IMR-90 (cell line): ENCODE results near the gene NUP98.

Experiments
- BHLHE40 ChIP-seq: fragments of 150-350 bp; IDR thresholded peaks from 2 replicates; pipeline ENCODE4 v1.6.1; 2016; ENCODE audit warnings: mild to moderate bottlenecking, low read depth, low read length
- CTCF ChIP-seq: conservative IDR thresholded peaks from 2 replicates; pipeline ENCODE4 v1.5.1; 2012; ENCODE audit warnings: mild to moderate bottlenecking, low read depth, low read length, improper control_type of control experiment
- ELK1 ChIP-seq: fragments of 150-350 bp; IDR thresholded peaks from 2 replicates; pipeline ENCODE4 v1.6.1; 2016; ENCODE audit warnings: low read depth, mild to moderate bottlenecking, low read length, moderate library complexity, borderline replicate concordance
- MAZ ChIP-seq: IDR thresholded peaks from 2 replicates; pipeline ENCODE4 v1.6.1; 2012; ENCODE audit warnings: low read depth, mild to moderate bottlenecking, low read length, improper control_type of control experiment, moderate library complexity, borderline replicate concordance
- MXI1 ChIP-seq: IDR thresholded peaks from 2 replicates; pipeline ENCODE4 v1.6.1; 2012; ENCODE audit warnings: low read depth, mild to moderate bottlenecking, low read length, moderate library complexity, borderline replicate concordance
- NFE2L2 ChIP-seq: fragments of 150-350 bp; IDR thresholded peaks from 2 replicates; pipeline ENCODE4 v1.6.1; 2016; ENCODE audit warnings: low read depth, mild to moderate bottlenecking, low read length
- POLR2A ChIP-seq: IDR thresholded peaks from 2 replicates; pipeline ENCODE4 v1.6.1; 2012; ENCODE audit warnings: mild to moderate bottlenecking, low read depth, low read length
- RAD21 ChIP-seq: IDR thresholded peaks from 2 replicates; pipeline ENCODE4 v1.6.1; 2012; ENCODE audit warnings: low read length, improper control_type of control experiment
- RCOR1 ChIP-seq: IDR thresholded peaks from 2 replicates; pipeline ENCODE4 v1.6.1; 2012; ENCODE audit warnings: mild to moderate bottlenecking, low read length, improper control_type of control experiment; ENCODE audit not compliant: insufficient replicate concordance
- RFX5 ChIP-seq: IDR thresholded peaks from 2 replicates; pipeline ENCODE4 v1.8.0; 2012; ENCODE audit warnings: low read depth, mild to moderate bottlenecking, low read length, moderate library complexity
- SMC3 ChIP-seq: fragments of 150-350 bp; IDR thresholded peaks from 2 replicates; pipeline ENCODE4 v1.6.1; 2016; ENCODE audit warnings: low read depth, mild to moderate bottlenecking, antibody characterized with exemption, low read length, moderate library complexity
- USF2 ChIP-seq: fragments of 150-350 bp; IDR thresholded peaks from 2 replicates; pipeline ENCODE4 v1.6.1; 2017; ENCODE audit warnings: mild to moderate bottlenecking, antibody characterized with exemption, low read length, low read depth

GRCh38 chr11:3823303-3823702 is 25.9 kb upstream of the NUP98 start:
- TF ChIP-seq NFE2L2 (no peak), CTCF (no peak), RAD21 (no peak), ELK1 (no peak), RFX5 (no peak), POLR2A (no peak), RCOR1 (no peak), MXI1 (no peak), USF2 (no peak), SMC3 (no peak), BHLHE40 (no peak), MAZ (no peak)
